Natural killer cell (primary cell): ENCODE measurements around the gene IDH3G. TPM values are rescaled to one million over a fixed set of nuclear protein-coding genes. Genes with fewer than 3 reads are reported as not detected.
A peak's percentile ranks its signal among the peaks of the same experiment; 100 is the strongest.

Experiments
- ATAC-seq, 3 donors: fragments of 150-1000 bp in 2 of 3; fragments of 200-7000 bp in 1 of 3; cut with Tn5 transposase; 1 replicate in 1 of 3; 2 replicates in 2 of 3; pipeline ENCODE4 v1.10.0; 2021; ENCODE audit warnings: mild to moderate bottlenecking in 2 of 3, moderate library complexity in 2 of 3
- DNase-seq, 2 donors: peaks; one replicate each; pipeline versions ENCODE4 v3.0.0 to v3.0.0-alpha.2; 2013 to 2021; ENCODE audit warnings: mixed read lengths in 1 of 2
- H3K27ac ChIP-seq: one replicate; pipeline ENCODE4 v1.5.1; 2013; ENCODE audit warnings: mild to moderate bottlenecking, low read length
- H3K27me3 ChIP-seq: one replicate; pipeline ENCODE4 v1.6.1; 2013; ENCODE audit warnings: low read length; ENCODE audit not compliant: control insufficient read depth, insufficient read depth
- H3K36me3 ChIP-seq: one replicate; pipeline ENCODE4 v1.6.1; 2013; ENCODE audit warnings: low read length; ENCODE audit not compliant: control insufficient read depth, insufficient read depth
- H3K4me1 ChIP-seq: one replicate; pipeline ENCODE4 v1.6.1; 2013; ENCODE audit warnings: low read length; ENCODE audit not compliant: control insufficient read depth, insufficient read depth
- H3K4me3 ChIP-seq: one replicate; pipeline ENCODE4 v1.5.1; 2013; ENCODE audit warnings: low read length
- H3K9me3 ChIP-seq: one replicate; pipeline ENCODE4 v1.6.1; 2013; ENCODE audit warnings: low read length; ENCODE audit not compliant: control insufficient read depth, insufficient read depth
- H3K27ac Mint-ChIP-seq, 2 donors: one replicate each; pipeline ENCODE4 v1.8.0; 2022; ENCODE audit warnings: mild to moderate bottlenecking in 2 of 2, mixed read lengths in 2 of 2, moderate library complexity in 1 of 2
- H3K27me3 Mint-ChIP-seq, 2 donors: one replicate each; pipeline ENCODE4 v1.8.0; 2022; ENCODE audit warnings: low read depth in 2 of 2, mixed read lengths in 2 of 2
- H3K36me3 Mint-ChIP-seq: one replicate; pipeline ENCODE4 v1.8.0; 2022; ENCODE audit warnings: mixed read lengths
- H3K4me1 Mint-ChIP-seq, 2 donors: one replicate each; pipeline ENCODE4 v1.8.0; 2022; ENCODE audit warnings: mixed read lengths in 2 of 2
- H3K4me3 Mint-ChIP-seq: one replicate; pipeline ENCODE4 v1.8.0; 2022; ENCODE audit warnings: mild to moderate bottlenecking, moderate library complexity, mixed read lengths
- H3K9me3 Mint-ChIP-seq, 2 donors: one replicate each; pipeline ENCODE4 v1.8.0; 2022; ENCODE audit warnings: mixed read lengths in 2 of 2
- CTCF ChIP-seq: fragments of 200-600 bp; IDR thresholded peaks from one replicate; pipeline ENCODE4 v1.8.0; 2022; ENCODE audit warnings: antibody characterized with exemption
- WGBS: methylation state at CpG from one replicate; pipeline ENCODE4 v1.1.7; 2013; ENCODE audit warnings: missing lambda C conversion rate; ENCODE audit not compliant: insufficient coverage; 5-methylcytosine and 5-hydroxymethylcytosine counted together
- intact Hi-C: fragments of 100-400 bp; cut with micrococcal nuclease; formaldehyde crosslinking; loops from one replicate; pipeline ENCODE4 v1.14.2; 2022
- total RNA-seq, 4 donors: library from RNA; stranded (reverse); fragments of 120-200 nt in 1 of 4; gene quantifications; one replicate each; pipeline versions ENCODE4 v1.2.3 to v1.2.4, GENCODE V29; 2013 to 2022

The IDH3G gene
- total RNA-seq, 3 donors from 2014 or later (not counting 1 experiment from before 2014, with no cell fraction given), result 70.1 to 76.5 (median 71.1) TPM

- 77% methylated on average over 19 of the region's 23 CpGs for WGBS
- Mint-ChIP-seq H3K36me3 (no peaks in the 10 kb centered on the region), H3K4me3 (peak overlapping the region; percentile 52), H3K27ac (no peak overlapping the region), H3K4me1 (peaks cover 17 to 18% of the 10 kb centered on the region in 2 donors), H3K27me3 (no peaks in the 10 kb centered on the region), H3K9me3 (no peaks in the 10 kb centered on the region)
- Histone ChIP-seq H3K27ac (no peak overlapping the region), H3K4me1 (peaks cover 27% of the 10 kb centered on the region), H3K27me3 (no peaks in the 10 kb centered on the region), H3K4me3 (no peak overlapping the region), H3K36me3 (no peaks in the 10 kb centered on the region), H3K9me3 (no peaks in the 10 kb centered on the region)
- intact Hi-C loops, result no loop called here
- DNase-seq, result no peak
- ATAC-seq, result no peak
- no peak for TF ChIP-seq CTCF
Observed at GRCh38 chrX:153831429-153832150, 37.4 kb upstream of the IDH3G start.

GRCh38 chrX:153830640-153831428, 36.7 kb upstream of the IDH3G start:
- H3K27ac ChIP-seq, result no peak overlapping the region
- 2% methylated on average over 98 of the region's 102 CpGs for WGBS
- peaks cover 34% of the 10 kb centered on the region for H3K4me1 ChIP-seq
- no peaks in the 10 kb centered on the region for H3K36me3 Mint-ChIP-seq
- no peaks in the 10 kb centered on the region for H3K9me3 ChIP-seq
- peak overlapping the region; percentile 35 for H3K4me3 Mint-ChIP-seq
- no peak overlapping the region for H3K27ac Mint-ChIP-seq
- peak overlapping the region; percentile 13 for H3K4me3 ChIP-seq
- peak in 2 of 3 donors; percentile 35 to 43 for ATAC-seq
- peaks cover 18 to 19% of the 10 kb centered on the region in 2 donors for H3K4me1 Mint-ChIP-seq
- no peaks in the 10 kb centered on the region for H3K36me3 ChIP-seq
- H3K27me3 ChIP-seq, result no peaks in the 10 kb centered on the region
- intact Hi-C loops, result no loop called here
- no peak for DNase-seq
- H3K27me3 Mint-ChIP-seq, result no peaks in the 10 kb centered on the region
- TF ChIP-seq CTCF, result no peak
- H3K9me3 Mint-ChIP-seq, result no peaks in the 10 kb centered on the region

DNA sequence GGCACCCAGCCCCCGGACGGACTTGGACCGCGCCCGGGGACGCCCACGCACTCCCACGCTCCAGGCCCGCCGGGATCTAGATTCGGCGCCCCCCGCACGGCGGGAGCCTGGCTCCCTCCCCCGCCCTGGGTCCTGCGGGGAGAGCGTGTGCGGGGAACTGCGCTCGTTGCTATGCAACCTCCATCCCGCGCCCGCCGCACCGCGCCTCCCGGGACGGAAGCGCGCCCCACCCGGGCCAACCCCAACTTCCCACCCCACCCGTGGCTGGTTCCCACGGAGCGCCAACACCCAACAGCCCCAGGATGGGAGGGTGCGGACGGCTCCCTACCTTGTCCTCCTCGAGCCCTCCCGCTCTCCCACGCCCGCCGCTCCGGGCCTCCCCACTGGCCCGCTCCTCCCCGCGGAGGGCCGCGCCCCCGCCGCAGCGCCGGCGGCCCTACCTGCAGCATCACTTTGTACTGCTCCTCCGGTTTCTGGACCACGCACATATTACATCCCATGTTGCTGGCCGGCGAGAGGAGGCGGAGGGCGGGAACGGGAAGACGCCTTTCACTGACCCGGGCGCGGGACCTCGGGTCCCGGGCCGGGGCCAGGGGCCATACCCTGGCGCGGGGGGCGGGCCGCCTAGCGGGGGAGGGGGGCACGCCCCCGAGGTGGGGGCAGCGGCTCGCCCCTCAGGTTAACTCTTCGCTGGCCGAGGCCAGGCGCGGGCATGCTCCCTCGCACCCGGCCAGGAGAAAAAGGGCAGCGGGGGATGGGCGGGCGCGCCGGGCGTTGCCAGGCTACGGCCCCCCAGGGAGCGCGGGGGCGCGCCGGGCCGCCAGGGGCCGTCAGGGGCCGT, 35.8 kb upstream of the IDH3G start, which contains the start of gene PDZD4:
Gene PDZD4, minus strand, starts transcription at position 746 of the 841 bp plus-strand sequence. Its CDS starts 246 bp downstream, at position 500.
- Mint-ChIP-seq H3K9me3 (no peaks in the 10 kb centered on the region), H3K36me3 (no peaks in the 10 kb centered on the region), H3K27me3 (no peaks in the 10 kb centered on the region), H3K27ac (peak within 1 kb of the TSS; percentile 41 to 73), H3K4me1 (peaks cover 26% of the 10 kb centered on the region in 2 donors), H3K4me3 (peak within 1 kb of the TSS; percentile 87)
- H3K36me3 ChIP-seq, result no peaks in the 10 kb centered on the region
- DNase-seq, result peak in 1 of 2 donors; percentile 36
- no peaks in the 10 kb centered on the region for H3K27me3 ChIP-seq
- WGBS, result under 1% methylated on average over 97 of the region's 97 CpGs
- intact Hi-C loops, result no loop called here
- H3K4me1 ChIP-seq, result peaks cover 42% of the 10 kb centered on the region
- ATAC-seq, result peak; percentile 37 to 58 (median 48)
- peak within 1 kb of the TSS; percentile 35 for H3K27ac ChIP-seq
- H3K9me3 ChIP-seq, result no peaks in the 10 kb centered on the region
- peak within 1 kb of the TSS; percentile 42 for H3K4me3 ChIP-seq
- TF ChIP-seq CTCF, result no peak
